Neural progenitor cell (in vitro differentiated cells): ENCODE measurements around the gene PHKA1. TPM values are rescaled to one million over a fixed set of nuclear protein-coding genes. Genes with fewer than 3 reads are reported as not detected.

Experiments
- DNase-seq: peaks from one replicate; pipeline ENCODE4 v3.0.0-alpha.2; 2016; ENCODE audit warnings: low spot score
- H2AFZ ChIP-seq: fragments of 200-600 bp; sonication (generic); replicated peaks from 2 replicates; pipeline ENCODE4 v1.6.1; 2016; ENCODE audit warnings: antibody characterized with exemption
- H3F3A ChIP-seq: fragments of 200-600 bp; sonication (generic); 2 replicates; pipeline ENCODE4 v1.6.1; 2016; ENCODE audit warnings: antibody characterized with exemption, low read depth
- H3K27ac ChIP-seq: fragments of 200-600 bp; sonication (generic); 2 replicates; pipeline ENCODE4 v1.5.1; 2016; ENCODE audit warnings: mild to moderate bottlenecking
- H3K27me3 ChIP-seq: fragments of 200-600 bp; sonication (generic); 2 replicates; pipeline ENCODE4 v1.6.1; 2016; ENCODE audit warnings: mild to moderate bottlenecking, moderate library complexity
- H3K36me3 ChIP-seq: fragments of 200-600 bp; sonication (generic); 2 replicates; pipeline ENCODE4 v1.5.1; 2016
- H3K4me1 ChIP-seq: fragments of 200-600 bp; sonication (generic); 2 replicates; pipeline ENCODE4 v1.6.1; 2016; ENCODE audit warnings: mixed run types
- H3K4me2 ChIP-seq: fragments of 200-600 bp; sonication (generic); 2 replicates; pipeline ENCODE4 v1.6.1; 2016
- H3K4me3 ChIP-seq: fragments of 200-600 bp; sonication (generic); 2 replicates; pipeline ENCODE4 v1.5.1; 2016
- H3K79me2 ChIP-seq: fragments of 200-600 bp; sonication (generic); 2 replicates; pipeline ENCODE4 v1.6.1; 2016; ENCODE audit warnings: low read depth
- H3K9ac ChIP-seq: fragments of 200-600 bp; sonication (generic); 2 replicates; pipeline ENCODE4 v1.6.1; 2016
- H3K9me3 ChIP-seq: fragments of 200-600 bp; sonication (generic); 2 replicates; pipeline ENCODE4 v1.5.1; 2016; ENCODE audit warnings: low read depth
- H4K20me1 ChIP-seq: fragments of 200-600 bp; sonication (generic); 2 replicates; pipeline ENCODE4 v1.6.1; 2016; ENCODE audit warnings: low read depth
- H3K27ac Mint-ChIP-seq: 3 replicates; pipeline ENCODE4 v1.8.0; 2021; ENCODE audit warnings: mixed read lengths
- H3K27me3 Mint-ChIP-seq: 2 replicates; pipeline ENCODE4 v1.8.0; 2022; ENCODE audit warnings: low read depth, mild to moderate bottlenecking, inconsistent platforms, moderate library complexity, mixed read lengths; ENCODE audit not compliant: insufficient read depth
- H3K36me3 Mint-ChIP-seq: 3 replicates; pipeline ENCODE4 v1.8.0; 2021; ENCODE audit warnings: mixed read lengths
- H3K4me1 Mint-ChIP-seq: 3 replicates; pipeline ENCODE4 v1.8.0; 2021; ENCODE audit warnings: mixed read lengths
- H3K4me3 Mint-ChIP-seq: 3 replicates; pipeline ENCODE4 v1.8.0; 2021; ENCODE audit warnings: mild to moderate bottlenecking, moderate library complexity, mixed read lengths
- H3K9me3 Mint-ChIP-seq: 3 replicates; pipeline ENCODE4 v1.8.0; 2020; ENCODE audit warnings: mixed read lengths
- EZH2 ChIP-seq: fragments of 200-600 bp; sonication (generic); IDR thresholded peaks from 2 replicates; pipeline ENCODE4 v1.6.1; 2017; ENCODE audit warnings: antibody characterized with exemption, mild to moderate bottlenecking, moderate library complexity
- EZH2phosphoT487 ChIP-seq: fragments of 200-600 bp; sonication (generic); IDR thresholded peaks from 2 replicates; pipeline ENCODE4 v1.6.1; 2017; ENCODE audit warnings: antibody characterized with exemption
- total RNA-seq: library from RNA; depleted of rRNA; stranded (reverse); fragments of >200 nt; gene quantifications from 2 replicates; pipeline ENCODE4 v1.2.3, GENCODE V29; 2015; ENCODE audit warnings: low replicate concordance
- TF ChIP-seq, protein P1 (sequence below): fragments of 200-600 bp; sonication (generic); IDR thresholded peaks from 2 replicates; pipeline ENCODE4 v1.5.1; 2017; ENCODE audit warnings: antibody characterized with exemption, mild to moderate bottlenecking

The PHKA1 gene
- total RNA-seq, 1 donor from 2014 or later, result 5.1 TPM

DNA sequence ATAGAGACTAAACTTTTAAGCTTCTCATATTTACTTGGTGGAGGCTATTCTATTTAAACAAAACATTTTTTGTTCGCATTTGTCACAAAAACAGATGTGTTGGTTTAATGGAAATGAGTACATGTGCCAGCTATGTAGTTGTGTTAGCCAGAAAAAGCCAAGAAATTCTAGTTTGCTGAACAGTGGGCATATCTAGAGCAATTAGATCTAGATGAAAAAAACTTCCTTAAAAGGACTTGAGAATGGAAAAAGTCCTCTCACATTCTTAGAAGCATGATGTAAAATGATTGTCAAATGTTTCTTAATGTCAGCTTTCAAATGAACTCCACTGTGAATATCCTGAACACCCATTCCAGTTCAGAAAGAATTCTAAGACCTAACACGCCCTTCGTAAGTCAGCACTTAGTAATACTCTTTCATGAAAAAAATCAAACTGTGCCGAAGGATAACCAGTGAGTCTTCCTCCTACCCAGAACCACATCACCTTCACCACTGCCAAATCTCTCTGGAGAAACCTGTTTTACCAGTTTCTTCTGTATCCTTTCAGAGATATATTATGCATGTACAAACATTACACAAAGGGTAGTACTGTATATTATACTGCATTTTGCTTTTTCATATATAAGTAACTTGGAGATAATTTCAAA lies 28.2 kb downstream of the PHKA1 start:
- Mint-ChIP-seq H3K4me3 (no peak overlapping the region), H3K9me3 (peaks cover 9% of the 10 kb centered on the region), H3K27me3 (no peaks in the 10 kb centered on the region), H3K36me3 (peaks cover 3% of the 10 kb centered on the region), H3K27ac (no peak overlapping the region), H3K4me1 (no peaks in the 10 kb centered on the region)
- no peak overlapping the region for H3K4me3 ChIP-seq
- no peaks in the 10 kb centered on the region for H3K27me3 ChIP-seq
- TF ChIP-seq, protein P1, sequence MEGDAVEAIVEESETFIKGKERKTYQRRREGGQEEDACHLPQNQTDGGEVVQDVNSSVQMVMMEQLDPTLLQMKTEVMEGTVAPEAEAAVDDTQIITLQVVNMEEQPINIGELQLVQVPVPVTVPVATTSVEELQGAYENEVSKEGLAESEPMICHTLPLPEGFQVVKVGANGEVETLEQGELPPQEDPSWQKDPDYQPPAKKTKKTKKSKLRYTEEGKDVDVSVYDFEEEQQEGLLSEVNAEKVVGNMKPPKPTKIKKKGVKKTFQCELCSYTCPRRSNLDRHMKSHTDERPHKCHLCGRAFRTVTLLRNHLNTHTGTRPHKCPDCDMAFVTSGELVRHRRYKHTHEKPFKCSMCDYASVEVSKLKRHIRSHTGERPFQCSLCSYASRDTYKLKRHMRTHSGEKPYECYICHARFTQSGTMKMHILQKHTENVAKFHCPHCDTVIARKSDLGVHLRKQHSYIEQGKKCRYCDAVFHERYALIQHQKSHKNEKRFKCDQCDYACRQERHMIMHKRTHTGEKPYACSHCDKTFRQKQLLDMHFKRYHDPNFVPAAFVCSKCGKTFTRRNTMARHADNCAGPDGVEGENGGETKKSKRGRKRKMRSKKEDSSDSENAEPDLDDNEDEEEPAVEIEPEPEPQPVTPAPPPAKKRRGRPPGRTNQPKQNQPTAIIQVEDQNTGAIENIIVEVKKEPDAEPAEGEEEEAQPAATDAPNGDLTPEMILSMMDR, result no peak
- TF ChIP-seq EZH2 (no peak), EZH2phosphoT487 (no peak)
- no peak overlapping the region for H3K9ac ChIP-seq
- H3K36me3 ChIP-seq, result no peaks in the 10 kb centered on the region
- H3K9me3 ChIP-seq, result no peaks in the 10 kb centered on the region
- H3F3A ChIP-seq, result no peaks in the 10 kb centered on the region
- no peaks in the 10 kb centered on the region for H3K4me1 ChIP-seq
- H2AFZ ChIP-seq, result no peak overlapping the region
- no peak overlapping the region for H3K27ac ChIP-seq
- no peak for DNase-seq
- no peaks in the 10 kb centered on the region for H4K20me1 ChIP-seq
- no peak overlapping the region for H3K4me2 ChIP-seq
- H3K79me2 ChIP-seq, result no peaks in the 10 kb centered on the region

DNA sequence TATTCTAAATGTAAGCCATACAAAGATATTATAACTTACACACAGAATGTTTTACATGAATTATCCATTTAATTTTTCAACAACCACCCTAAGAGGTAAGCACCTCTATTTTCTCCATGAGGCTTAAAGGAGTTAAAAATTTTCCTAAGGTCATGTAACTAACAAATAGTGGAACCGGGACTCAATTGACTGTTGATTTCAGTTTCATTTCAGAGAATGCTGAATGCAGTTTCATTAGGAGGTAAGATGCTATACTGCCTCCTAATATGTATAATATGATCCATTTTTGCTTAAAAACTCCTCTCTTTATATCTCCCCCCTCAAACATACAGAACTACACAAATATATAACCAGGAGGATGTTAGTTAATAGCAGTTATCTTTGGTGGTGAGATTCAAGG lies 29.1 kb downstream of the PHKA1 start:
- Mint-ChIP-seq H3K27me3 (no peaks in the 10 kb centered on the region), H3K9me3 (peaks cover 14% of the 10 kb centered on the region), H3K4me3 (no peak overlapping the region), H3K27ac (no peak overlapping the region), H3K4me1 (no peaks in the 10 kb centered on the region), H3K36me3 (peaks cover 3% of the 10 kb centered on the region)
- TF ChIP-seq, protein P1, result no peak
- TF ChIP-seq EZH2 (no peak), EZH2phosphoT487 (no peak)
- no peaks in the 10 kb centered on the region for H3F3A ChIP-seq
- no peaks in the 10 kb centered on the region for H3K27me3 ChIP-seq
- H3K79me2 ChIP-seq, result no peaks in the 10 kb centered on the region
- H3K9me3 ChIP-seq, result no peaks in the 10 kb centered on the region
- H3K4me2 ChIP-seq, result no peak overlapping the region
- H3K36me3 ChIP-seq, result no peaks in the 10 kb centered on the region
- no peak overlapping the region for H3K27ac ChIP-seq
- H3K4me1 ChIP-seq, result no peaks in the 10 kb centered on the region
- H4K20me1 ChIP-seq, result no peaks in the 10 kb centered on the region
- no peak overlapping the region for H2AFZ ChIP-seq
- no peak overlapping the region for H3K4me3 ChIP-seq
- no peak overlapping the region for H3K9ac ChIP-seq
- no peak for DNase-seq

DNA sequence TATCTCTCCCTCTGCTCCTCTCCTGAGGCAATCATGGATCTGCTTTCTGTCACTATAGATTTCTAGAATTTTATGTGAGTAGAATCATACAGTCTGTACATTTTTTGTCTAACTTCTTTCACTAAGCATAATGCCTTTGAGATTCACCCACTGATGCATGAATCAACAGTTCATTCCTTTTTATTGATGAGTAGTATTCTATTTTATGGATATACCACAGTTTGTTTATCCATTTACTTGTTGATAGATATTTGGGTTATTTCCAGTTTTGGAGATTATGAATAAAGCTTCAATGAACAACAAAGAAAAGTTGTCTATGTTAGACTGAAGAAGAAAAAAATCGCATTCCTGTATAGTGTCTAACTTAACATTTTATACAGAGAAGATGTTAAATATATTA lies 30.5 kb downstream of the PHKA1 start:
- peaks cover 23% of the 10 kb centered on the region for H3K9me3 Mint-ChIP-seq
- TF ChIP-seq EZH2 (no peak), EZH2phosphoT487 (no peak)
- TF ChIP-seq, protein P1, result no peak
- H3K36me3 Mint-ChIP-seq, result peaks cover 8% of the 10 kb centered on the region
- Histone ChIP-seq H3K4me3 (no peak overlapping the region), H3K9ac (no peak overlapping the region), H3K36me3 (no peaks in the 10 kb centered on the region), H3F3A (no peaks in the 10 kb centered on the region), H3K4me2 (no peak overlapping the region), H2AFZ (no peak overlapping the region), H3K27me3 (no peaks in the 10 kb centered on the region), H4K20me1 (no peaks in the 10 kb centered on the region), H3K9me3 (no peaks in the 10 kb centered on the region), H3K79me2 (no peaks in the 10 kb centered on the region), H3K27ac (no peak overlapping the region), H3K4me1 (no peaks in the 10 kb centered on the region)
- no peaks in the 10 kb centered on the region for H3K4me1 Mint-ChIP-seq
- no peak overlapping the region for H3K4me3 Mint-ChIP-seq
- no peak overlapping the region for H3K27ac Mint-ChIP-seq
- no peak for DNase-seq
- no peaks in the 10 kb centered on the region for H3K27me3 Mint-ChIP-seq
